CD4-positive, alpha-beta T cell treated with Interleukin-4 for 4 hours (primary cell): Measurements from ENCODE around the gene CD80.

ENCODE experiments used
- DNase-seq: peaks from one replicate; pipeline ENCODE4 v3.0.0-alpha.2; 2020

CD80 gene

GRCh38 chr3:119492128-119492527 lies 67.3 kb downstream of the CD80 start:
- no peak for DNase-seq

DNA sequence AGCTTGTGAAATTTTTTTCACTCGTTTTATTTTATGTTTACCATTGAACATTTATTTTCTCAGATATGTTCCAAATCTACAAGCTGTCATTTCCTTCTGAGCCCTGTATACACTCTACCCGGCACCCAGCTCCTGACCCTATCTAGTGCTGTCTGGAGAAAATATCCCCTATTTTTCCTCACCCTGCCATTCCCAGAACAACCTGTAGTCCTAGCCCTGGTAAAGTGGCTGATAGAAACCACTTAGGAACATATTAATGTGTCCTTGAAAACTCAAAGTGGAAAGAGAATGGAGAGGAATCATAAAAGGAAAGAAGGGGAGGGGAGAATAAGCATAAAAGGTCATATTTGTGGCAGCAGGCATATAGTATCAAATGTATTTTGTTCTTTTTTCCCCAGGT lies 69.3 kb downstream of the CD80 start:
- no peak for DNase-seq

- no peak for DNase-seq
Measured at GRCh38 chr3:119485563-119485962, 73.9 kb downstream of the CD80 start.

DNA sequence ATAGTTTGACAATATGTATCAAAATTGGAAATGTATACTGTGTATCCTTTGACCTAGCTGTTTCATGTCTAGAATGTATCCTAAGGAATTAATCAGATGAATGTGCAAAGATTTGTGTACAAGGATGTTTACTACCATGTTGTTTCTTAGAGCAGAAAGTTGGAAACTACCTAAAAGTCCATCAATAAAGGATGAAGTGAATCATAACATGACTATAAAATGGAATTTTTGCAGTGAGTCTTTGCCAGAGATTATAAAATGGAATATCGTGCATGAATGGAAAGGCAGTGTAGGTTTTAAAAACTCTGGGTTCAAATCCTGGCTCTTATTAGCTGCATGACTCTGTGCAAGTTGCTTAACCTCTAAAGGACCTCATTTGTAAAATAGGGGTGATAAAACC lies 76.3 kb downstream of the CD80 start:
- no peak for DNase-seq

GRCh38 chr3:119481079-119481478 lies 78.3 kb downstream of the CD80 start:
- no peak for DNase-seq
